ENCODE measurements around the gene NKAPL.

NKAPL gene

GRCh38 chr6:28258877-28259777 lies at the start of gene NKAPL:
Gene NKAPL (plus strand): TSS chr6:28259297. CDS start chr6:28259372, 75 bp downstream.
- no peak for DNase-seq

- DNase-seq, result no peak
These were observed 49.2 kb upstream of the NKAPL start for GRCh38 chr6:28209753-28210535.

- DNase-seq, result no peak
These were observed 47.1 kb upstream of the NKAPL start for GRCh38 chr6:28211840-28212509.

GRCh38 chr6:28212510-28213212 lies 46.4 kb upstream of the NKAPL start:
- DNase-seq, result peak; percentile 41

GRCh38 chr6:28213213-28213523 lies 45.9 kb upstream of the NKAPL start:
- no peak for DNase-seq

- no peak for DNase-seq
These were observed 43.7 kb upstream of the NKAPL start for GRCh38 chr6:28215425-28215824.

GRCh38 chr6:28217890-28218289 lies 41.2 kb upstream of the NKAPL start:
- no peak for DNase-seq

- DNase-seq, result peak; percentile 38
These were observed 40.5 kb upstream of the NKAPL start for GRCh38 chr6:28218312-28219248.

- no peak for DNase-seq
These were observed 38.6 kb upstream of the NKAPL start for GRCh38 chr6:28220257-28221133.

- no peak for DNase-seq
These were observed 34.7 kb upstream of the NKAPL start for GRCh38 chr6:28224131-28225055.

- DNase-seq, result peak; percentile 70
These were observed 33.9 kb upstream of the NKAPL start, which contains the start of gene ZSCAN9 for GRCh38 chr6:28225056-28225834. Gene ZSCAN9 (plus strand): TSS chr6:28225275. CDS start chr6:28227085, 1,810 bp downstream.

- no peak for DNase-seq
These were observed 32.6 kb upstream of the NKAPL start for GRCh38 chr6:28226460-28226859.

GRCh38 chr6:28232785-28233184 lies 26.3 kb upstream of the NKAPL start:
- no peak for DNase-seq

GRCh38 chr6:28235912-28236452 lies 23.1 kb upstream of the NKAPL start:
- no peak for DNase-seq

GRCh38 chr6:28239636-28240035 lies 19.5 kb upstream of the NKAPL start:
- no peak for DNase-seq

- DNase-seq, result no peak
These were observed 18.6 kb upstream of the NKAPL start for GRCh38 chr6:28240471-28240870.

- no peak for DNase-seq
These were observed 15.2 kb upstream of the NKAPL start for GRCh38 chr6:28243946-28244345.

Measured in NCI-H1092 treated with DMSO at 0.1 percent for 48 hours (cell line).